ENCODE data around the gene GRID1.

- TF ChIP-seq, protein P1, sequence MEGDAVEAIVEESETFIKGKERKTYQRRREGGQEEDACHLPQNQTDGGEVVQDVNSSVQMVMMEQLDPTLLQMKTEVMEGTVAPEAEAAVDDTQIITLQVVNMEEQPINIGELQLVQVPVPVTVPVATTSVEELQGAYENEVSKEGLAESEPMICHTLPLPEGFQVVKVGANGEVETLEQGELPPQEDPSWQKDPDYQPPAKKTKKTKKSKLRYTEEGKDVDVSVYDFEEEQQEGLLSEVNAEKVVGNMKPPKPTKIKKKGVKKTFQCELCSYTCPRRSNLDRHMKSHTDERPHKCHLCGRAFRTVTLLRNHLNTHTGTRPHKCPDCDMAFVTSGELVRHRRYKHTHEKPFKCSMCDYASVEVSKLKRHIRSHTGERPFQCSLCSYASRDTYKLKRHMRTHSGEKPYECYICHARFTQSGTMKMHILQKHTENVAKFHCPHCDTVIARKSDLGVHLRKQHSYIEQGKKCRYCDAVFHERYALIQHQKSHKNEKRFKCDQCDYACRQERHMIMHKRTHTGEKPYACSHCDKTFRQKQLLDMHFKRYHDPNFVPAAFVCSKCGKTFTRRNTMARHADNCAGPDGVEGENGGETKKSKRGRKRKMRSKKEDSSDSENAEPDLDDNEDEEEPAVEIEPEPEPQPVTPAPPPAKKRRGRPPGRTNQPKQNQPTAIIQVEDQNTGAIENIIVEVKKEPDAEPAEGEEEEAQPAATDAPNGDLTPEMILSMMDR (IDR thresholded peaks at IDR 0.05 in 2 of 3, conservative IDR thresholded peaks at IDR 0.05 in 1 of 3; ENCODE audit: insufficient read depth in 2 of 3, low read depth in 1 of 3, low read length in 3 of 3) = no peak
- no peak for TF ChIP-seq USF1 (CRISPR knock-in tag; IDR thresholded peaks at IDR 0.05)
Observed at GRCh38 chr10:86335257-86335656, 31.3 kb downstream of the GRID1 start.
